ENCODE data around the gene INVS.
"Not testable (repeated sequence)": the region's sequence is repeated elsewhere in the genome, so short reads cannot be mapped to it uniquely, and the experiment has no call there.

INVS gene

DNA sequence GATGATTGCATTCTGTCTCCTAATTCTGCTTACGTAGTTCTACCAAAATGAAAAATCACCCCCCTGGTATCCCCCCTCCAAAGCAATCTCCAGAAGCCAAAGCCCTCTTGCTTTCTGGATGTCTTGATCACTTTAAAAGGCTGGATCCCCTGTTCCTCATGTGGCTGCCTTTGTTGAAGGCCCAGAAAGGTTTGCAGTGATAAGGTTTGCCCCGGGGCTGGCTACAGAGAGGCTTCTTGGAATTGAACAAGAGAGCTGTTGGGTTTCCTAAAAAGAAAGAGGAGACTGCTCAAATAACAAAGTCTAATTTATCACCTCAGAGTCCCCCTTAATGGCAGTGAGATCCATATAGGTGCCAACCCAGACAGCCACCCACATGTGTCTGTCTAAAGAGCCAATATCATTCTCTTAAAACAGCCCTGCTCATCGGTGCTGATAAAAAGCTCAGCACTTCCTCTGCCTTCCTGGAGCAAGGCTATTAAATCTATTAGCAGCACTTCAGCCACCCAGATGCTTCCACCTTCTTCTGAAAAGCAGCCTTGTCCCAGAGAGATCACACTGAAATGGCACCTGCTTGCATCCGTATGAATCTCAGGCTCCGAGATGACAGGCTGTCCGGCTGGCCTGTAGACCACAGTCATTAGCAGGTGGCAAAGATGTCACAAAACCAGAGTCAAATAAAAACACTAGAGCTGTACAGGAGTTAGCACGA, 182.8 kb downstream of the INVS start:
- DNase-seq = no peak

DNA sequence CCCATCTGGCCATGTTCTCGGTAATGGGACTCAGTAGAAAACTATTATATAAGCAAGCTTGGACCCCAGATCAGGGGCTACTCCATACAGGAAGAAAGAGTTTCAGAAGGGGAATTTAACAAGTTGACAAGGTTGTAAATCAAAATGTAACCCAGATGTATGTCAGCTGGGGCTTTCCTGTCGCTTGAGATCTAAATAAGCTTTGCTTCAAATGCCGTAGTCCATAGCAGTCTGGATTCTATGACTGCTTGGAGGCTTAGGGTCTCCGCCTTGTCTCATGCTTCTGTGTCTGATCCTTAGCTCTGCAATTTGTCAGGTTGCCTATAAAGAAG, 183.3 kb downstream of the INVS start:
- no peak for DNase-seq

DNA sequence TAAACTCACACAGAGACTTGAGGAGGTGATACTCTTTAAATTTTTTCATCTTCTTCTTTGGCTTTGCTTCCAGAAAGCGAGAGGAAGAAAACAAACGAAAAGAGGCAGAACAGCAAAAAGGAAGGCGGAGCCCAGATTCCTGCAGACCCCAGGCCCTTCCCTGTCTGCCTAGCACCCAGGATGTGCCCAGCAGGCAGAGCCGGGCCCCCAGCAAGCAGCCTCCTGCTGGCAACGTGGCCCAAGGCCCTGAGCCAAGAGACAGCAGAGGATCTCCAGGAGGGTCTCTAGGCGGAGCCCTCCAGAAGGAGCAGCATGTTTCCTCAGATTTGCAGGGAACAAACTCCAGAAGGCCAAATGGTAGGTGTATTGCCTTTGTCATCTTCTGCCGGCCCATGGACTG, 185.2 kb downstream of the INVS start:
- no peak for DNase-seq

DNA sequence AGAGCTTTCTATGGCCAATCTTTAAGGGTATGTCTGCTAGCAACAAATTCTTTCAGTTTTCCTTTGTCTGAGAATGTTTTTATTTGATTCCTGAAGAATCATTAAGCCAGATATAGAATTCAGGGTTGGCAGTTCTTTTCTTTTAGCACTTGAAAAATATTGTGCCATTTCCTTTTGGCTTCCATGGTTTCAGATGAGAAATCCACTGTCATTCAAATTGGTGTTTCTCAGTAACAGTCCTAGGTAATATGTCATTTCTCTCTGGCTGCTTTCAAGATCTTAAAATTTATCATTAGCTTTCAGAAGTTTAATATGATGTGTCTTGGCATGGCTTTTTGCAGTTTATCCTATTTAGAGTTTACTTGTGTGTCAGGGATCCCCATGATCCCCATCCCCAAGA, 186.0 kb downstream of the INVS start:
- DNase-seq = no peak

DNA sequence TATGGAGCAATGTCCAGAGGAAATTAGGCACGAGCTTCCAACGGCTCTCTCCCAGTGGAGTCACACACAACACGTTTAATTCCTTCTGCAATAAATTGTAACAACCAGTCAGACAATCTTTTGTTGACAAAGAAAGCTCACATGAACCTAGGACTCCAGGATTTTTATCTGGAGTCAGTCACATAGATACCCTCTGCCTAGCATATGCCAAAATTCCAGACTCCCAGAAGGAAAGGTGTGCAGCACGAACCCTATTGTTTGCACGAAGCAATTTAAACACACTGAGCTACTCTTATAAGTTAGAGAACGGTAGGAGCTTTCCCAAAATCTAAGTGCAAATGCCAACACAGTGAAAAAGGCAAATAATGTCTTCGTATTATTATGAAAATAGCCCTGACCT, 186.6 kb downstream of the INVS start:
- no peak for DNase-seq

DNA sequence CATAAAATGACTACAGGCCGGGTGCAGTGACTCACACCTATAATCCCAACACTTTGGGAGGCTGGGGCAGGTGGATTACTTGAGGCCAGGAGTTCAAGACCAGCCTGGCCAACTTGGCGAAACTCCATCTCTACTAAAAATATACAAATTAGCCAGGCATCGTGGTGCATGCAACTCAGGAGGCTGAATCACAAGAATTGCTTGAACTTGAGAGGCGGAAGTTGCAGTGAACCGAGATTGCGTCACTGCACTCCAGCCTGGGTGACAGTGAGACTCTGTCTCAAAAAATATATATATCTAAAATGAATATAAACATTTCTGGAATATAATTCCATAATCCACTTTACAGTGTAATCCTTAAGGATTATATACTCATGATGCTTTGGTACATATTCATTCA, 187.2 kb downstream of the INVS start:
- no peak for DNase-seq

- DNase-seq = no peak
These were observed 188.1 kb downstream of the INVS start for GRCh38 chr9:100287186-100287585.

DNA sequence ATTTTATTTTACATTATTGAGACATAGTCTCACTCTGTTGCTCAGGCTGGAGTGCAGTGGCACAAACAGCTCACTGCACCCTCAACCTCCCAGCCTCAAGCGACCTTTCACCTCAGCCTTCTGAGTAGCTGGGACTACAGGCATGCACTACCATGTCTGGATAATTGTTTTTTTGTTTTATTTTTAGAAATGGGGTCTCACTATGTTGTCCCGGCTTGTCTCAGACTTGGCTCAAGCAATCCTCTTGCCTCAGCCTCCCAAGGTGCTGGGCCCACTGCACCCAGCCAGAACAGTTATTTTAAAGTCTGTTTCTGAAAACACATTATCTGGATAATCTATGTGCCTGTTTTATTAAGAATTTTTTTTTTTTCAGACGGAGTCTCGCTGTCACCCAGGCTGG, 191.7 kb downstream of the INVS start:
- no peak for DNase-seq

DNA sequence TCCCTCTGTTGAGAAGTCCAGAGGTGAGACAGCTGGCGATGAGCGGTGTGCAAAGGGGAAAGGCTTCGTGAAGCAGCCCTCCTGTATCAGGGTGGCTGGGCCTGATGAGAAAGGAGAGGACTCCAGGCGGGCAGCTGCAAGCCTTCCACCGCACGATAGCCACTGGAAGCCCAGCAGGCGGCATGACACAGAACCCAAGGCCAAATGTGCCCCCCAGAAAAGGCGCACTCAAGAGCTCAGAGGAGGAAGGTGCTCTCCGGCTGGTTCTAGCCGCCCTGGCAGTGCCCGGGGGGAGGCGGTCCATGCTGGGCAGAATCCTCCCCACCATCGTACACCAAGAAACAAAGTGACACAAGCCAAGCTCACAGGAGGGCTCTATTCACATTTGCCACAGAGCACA, 193.4 kb downstream of the INVS start:
- DNase-seq = no peak

DNA sequence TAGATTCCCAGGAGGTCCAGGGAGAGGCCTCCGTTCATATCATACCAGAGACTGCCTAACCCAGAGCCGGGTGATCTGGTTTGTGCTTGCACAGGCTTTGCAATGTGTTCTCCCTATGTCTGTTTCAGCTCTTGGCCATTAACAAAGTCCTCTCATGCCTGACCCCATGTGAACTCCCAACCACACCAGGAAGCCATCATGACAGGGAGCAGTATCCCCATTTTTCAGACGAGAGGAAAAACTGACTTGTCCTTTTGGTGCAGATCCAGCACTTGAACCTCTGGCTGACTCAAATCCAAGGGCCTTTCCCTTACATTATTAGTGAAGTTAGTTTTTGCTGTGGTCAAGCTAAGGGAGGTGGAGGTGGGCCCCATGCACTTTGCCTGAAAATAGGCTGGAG, 195.3 kb downstream of the INVS start:
- no peak for DNase-seq

- no peak for DNase-seq
These were observed 195.8 kb downstream of the INVS start for GRCh38 chr9:100294806-100295205.

DNA sequence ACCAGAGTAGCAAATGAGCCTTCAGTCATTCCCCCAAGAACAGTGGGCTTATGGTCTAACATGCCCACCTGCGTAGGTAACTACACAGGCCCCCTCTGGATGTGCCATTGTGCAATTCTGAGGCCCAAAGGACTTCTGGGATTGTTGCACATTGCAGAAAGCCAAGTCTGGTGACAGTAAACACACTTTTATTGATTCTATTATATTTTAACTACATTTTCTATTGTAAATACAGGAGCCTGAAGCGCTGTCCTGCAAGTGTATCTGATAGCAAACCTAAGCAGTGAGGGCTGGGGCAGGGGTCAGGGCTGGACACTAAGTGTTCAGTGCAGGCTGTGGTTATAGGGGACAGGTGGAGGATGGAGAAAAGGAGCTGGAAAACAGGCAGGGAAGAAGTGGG, 196.2 kb downstream of the INVS start:
- DNase-seq = no peak

GRCh38 chr9:100296407-100296806, 197.4 kb downstream of the INVS start:
- DNase-seq = no peak

DNA sequence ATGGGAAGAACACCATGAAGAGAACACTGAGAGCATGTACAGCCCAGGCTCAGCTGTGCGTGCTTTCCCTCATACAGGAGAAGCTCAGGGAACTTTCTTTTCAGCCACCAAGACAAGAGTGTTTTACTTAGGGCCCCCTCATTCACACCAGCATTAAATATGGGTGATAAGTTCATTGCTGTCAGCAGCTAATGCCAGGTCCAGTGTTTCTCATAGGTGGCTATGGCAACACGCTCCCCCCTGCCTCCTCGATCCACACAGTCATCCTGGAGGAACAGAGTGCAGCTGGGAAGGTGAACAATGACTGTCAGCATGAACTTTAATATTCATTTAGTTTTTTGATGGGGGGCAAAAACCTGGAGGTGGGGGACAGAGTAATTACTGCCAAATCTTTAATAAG, 199.3 kb downstream of the INVS start:
- no peak for DNase-seq

- no peak for DNase-seq
These were observed 204.7 kb downstream of the INVS start for GRCh38 chr9:100303747-100304146.

- DNase-seq = no peak
These were observed 207.2 kb downstream of the INVS start for GRCh38 chr9:100306283-100306682.

GRCh38 chr9:100307080-100307479, 208.0 kb downstream of the INVS start:
- no peak for DNase-seq

- DNase-seq = no peak
These were observed 210.0 kb downstream of the INVS start for GRCh38 chr9:100308965-100309564.

DNA sequence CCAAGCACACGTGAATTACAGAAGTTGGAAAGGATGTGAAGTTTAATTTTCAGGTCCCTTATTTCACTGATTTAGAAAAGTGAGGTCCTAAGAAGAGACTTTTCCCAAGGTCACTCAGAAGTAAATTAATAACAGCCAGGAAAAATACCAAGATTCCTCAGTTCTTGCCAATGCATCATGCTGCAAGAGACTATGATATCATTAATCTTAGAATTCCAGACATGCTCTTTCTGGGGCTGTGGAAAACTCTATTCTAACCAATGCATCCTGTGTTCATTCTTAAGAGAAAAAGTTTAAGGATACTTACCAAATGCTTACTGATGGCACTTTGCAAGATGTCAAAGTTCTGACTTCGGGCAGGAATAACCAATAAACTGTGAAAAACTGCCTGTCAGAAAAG, 210.9 kb downstream of the INVS start:
- DNase-seq = no peak

- no peak for DNase-seq
These were observed 216.5 kb downstream of the INVS start for GRCh38 chr9:100315561-100315960.

- DNase-seq = no peak
These were observed 218.7 kb downstream of the INVS start for GRCh38 chr9:100317706-100318105.

- DNase-seq = peak; percentile 52
These were observed 224.0 kb downstream of the INVS start for GRCh38 chr9:100322954-100323536.

DNA sequence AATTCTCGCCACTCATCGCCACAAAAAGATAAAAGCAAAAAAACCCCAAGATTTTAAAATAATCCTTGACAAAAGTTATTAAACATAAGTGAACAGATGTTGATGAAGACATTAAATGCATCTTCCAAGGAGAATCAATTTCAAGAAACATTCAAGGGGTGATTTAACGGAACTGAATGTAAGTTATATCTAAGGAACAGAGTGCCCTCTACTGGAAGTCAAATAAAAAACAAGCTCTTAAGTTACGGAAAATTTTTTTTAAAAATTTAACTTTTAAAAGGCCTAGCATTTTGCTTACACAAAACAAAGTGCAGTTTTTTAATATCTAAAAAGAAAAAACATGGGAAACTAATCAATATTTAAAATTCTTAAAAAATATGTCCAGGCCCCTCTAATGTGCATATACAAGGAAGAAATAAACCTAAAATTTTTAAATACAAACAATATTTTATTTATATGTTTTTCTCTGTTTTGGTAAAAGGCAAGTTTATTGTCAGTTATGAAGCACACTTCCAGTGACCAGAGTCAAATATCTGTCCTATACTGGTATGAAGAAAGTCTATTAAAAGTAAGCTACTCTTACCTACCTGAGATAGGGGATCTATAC, 225.7 kb downstream of the INVS start:
- DNase-seq = peak; percentile 30

GRCh38 chr9:100338736-100339135, 239.7 kb downstream of the INVS start:
- DNase-seq = not testable (repeated sequence)
